GM04503 (cell line): ENCODE results near the gene OR8D1.

Experiments used
- DNase-seq: peaks from one replicate; pipeline ENCODE4 v3.0.0-alpha.2; 2012; ENCODE audit warnings: low read depth

The OR8D1 gene

DNA sequence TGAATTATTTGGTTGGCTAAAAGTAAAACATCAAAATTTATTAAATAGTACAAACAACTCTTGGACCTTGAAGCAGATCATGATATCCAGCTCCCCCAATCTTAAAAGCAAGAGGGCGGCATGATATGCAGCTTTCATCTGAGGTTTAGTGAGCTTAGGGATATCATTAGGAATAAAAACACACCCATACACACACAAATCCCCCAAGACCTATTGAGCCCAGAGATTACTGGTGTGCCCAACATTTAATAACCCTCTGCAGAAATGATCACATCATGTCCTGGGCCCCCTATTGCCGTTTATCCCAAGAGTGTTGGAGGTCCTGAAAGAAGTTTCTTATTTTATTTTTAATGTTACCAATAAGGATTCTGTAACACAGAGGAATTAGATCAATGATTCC, at the start of gene OR8D1:
TSS of gene OR8D1 (minus strand) at position 101 of the 400 bp plus-strand sequence. CDS start 3,183 bp downstream, outside the sequence.
- no peak for DNase-seq

DNA sequence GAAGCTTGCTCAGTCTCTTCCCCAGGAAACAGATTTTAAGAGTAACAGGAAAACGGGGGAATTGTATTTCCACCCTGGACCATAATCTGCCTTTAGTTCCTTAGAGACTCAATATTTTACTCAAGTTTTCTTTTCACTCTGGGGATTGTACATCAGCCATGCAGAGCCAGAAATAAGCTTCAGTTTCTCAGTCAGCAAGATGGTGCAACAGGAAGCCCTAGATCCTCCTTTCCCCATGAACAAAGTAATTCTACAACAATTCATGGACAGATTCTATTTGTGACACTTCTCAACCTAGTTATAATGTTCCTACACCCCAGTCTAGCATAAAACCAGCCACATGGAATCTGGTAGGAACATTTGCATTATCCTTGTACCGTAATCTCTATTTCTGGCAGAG, 45.8 kb upstream of the OR8D1 start:
- DNase-seq = no peak

DNA sequence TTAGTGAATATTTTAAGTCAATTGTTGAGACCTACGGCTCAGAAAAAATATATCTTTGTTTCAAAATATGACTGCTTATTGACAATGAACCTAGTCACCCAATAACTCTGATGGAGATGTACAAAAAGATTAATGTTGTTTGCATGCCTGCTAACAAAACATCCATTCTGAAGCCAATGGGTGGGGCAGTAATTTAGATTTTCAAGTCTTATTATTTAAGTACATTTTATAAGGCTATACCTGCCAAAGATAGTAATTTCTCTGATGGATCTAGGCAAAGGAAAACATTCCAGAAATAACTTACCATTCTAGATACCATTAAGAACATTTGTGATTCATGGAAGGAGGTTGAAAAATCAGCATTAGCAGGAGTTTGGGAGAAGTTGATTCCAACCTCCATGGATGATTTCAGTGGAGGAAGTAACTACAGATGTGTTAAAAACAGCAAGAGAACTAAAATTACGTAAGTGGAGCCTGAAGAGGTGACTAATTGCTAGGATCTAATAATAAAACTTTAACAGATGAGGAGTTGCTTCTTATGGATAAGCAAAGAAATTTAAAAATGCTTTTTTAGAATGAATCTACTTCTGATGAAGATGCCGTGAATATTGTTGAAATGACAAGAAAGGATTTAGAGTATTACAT, 32.7 kb upstream of the OR8D1 start:
- DNase-seq = no peak

DNA sequence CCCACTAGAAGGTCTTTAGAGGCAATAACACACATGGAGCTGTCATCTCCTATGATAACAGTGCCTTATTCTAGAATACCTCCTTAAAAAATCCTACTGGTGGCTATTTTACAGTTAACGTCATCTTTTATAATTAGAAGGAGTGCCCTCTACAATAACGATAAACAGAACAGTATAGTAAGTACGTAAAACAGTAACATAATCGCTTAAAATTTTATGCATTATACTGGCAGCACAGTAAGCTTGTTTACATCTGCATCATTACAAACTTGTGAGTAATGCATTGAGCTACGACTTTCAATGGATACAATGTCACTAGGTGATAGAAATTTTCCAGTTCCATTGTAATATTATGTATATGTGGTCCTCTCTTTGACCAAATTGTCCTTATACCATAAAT, 30.6 kb upstream of the OR8D1 start:
- no peak for DNase-seq

DNA sequence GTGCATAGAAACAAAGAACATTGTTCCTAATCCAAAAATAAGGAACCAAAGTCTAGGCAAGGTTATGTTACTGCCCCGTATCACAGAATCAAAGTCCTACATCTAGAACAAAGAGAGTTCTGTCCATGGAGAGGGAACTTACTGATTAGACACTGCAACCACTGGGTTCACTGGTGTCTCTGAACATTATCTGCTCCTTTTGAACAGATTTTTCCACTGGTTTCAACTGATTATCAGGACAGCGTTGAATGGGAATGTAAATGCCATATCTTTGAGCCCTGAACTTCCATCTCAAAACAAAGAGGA, 26.3 kb upstream of the OR8D1 start:
- DNase-seq = no peak

DNA sequence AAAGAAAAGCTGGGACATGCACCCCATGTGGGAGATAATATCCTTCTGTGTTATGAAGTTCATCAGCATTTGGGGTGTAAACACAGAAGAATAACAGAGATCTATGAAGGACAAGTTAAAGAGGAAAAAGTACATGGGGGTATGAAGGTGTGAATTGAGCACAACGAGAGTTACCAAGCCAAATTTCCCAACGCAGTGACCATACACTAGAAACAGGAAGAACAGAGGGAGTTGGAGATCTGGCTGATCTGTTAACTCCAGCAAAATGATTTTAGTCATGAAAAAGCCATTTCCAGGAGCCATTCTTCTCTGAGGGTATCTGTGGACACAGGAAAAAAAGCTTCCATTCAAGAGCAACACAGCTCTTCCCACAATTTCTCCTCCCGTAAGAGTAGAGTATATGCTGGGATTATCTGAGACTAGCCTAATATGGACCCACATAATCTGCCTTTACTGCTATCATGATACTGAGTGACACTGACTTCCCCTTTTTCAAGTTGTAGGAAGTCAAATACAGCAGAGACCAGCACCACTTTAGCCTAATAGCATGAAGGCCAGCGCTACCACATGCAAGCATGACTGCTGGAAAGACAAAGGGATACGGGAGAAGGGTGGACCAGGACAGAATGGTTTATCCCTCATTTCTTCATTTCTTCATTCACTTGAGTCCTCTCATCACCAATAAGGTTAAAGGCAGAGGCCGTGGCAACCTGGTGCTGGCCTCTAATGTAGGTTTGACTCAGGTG, 25.8 kb upstream of the OR8D1 start:
- no peak for DNase-seq

DNA sequence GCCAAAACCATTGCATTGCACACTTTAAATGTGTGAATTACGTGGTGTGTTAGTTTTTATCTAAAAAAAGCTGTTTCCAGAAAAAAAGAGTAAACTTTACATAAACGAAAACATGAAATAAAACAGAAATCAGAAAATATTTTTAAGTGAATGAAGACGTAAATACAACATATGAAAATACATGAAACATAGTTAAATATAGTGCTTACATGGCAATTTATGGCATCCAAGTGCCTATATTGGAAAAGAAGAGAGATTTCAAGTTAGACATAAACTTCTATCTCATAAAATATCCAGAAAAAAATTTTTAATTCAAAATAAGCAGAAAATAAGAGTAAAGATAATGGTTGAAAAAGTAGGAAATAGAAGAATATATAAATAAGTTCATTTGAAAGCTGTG, 18.1 kb upstream of the OR8D1 start:
- DNase-seq = no peak

DNA sequence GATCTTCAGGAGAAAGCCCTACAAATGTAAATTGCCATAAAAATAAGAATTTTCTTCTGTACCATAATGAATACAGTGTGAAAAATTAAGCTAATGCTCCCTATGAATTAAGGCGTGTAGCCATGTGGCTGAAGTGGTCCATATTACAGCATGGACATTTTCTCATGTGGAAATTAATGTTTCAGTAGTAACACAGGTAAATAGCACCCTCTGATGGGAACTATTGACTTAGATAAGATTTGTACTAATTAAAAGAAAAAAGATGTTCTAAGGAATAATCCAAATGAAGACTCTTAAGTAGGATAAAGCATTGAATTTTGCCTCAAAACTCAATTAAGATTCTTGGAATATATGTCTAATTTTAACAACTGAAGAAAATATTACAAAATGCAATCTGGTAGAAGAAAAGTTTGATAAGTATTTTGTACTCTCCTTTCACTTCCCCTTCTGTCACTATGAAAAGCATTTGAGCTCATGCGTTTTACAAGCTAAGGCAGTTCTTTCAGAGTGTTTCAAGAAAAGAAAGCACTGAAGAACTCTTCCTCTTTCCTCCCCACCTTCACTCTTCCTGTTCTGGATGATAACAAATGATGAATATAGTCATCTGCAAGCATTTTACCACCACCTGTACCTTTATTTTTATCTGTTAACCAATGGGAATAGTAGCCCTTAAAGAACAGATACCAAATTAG, 16.2 kb upstream of the OR8D1 start:
- DNase-seq = no peak

DNA sequence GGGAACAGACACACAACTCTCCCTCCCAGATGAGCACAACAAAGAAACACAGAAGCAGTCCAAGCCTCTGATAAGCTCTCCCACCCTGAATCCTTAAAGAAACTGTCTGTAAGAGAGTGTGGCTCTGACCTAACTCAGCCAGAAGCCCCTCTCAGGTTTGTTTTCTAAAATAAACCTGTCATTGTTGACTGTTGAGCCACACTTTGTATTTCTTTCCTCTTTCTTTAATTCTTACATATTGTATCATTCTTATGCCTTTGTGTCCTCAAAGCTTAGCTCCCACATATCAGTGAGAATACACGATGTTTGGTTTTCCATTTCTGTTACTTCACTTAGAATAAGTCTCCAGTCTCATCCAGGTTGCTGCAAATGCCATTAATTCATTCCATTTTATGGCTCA, 14.0 kb upstream of the OR8D1 start:
- no peak for DNase-seq

DNA sequence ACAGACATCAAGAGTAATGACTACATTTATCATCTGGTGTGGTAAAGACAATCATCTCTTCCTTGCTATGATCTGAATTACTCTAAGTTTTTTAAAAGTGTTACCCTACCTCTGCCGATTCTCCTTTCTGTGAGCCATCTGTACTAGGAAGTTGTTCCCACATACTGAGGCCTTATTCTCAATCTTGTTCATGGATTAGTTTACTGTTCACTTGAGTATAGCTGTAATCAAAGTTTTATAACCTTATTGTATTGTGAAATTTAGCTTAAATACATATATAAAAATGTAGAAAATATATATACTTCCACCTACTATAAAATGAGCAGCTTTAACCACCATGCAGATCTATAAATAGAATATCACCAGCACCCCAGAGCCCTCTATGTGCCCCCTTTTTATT, 8.6 kb upstream of the OR8D1 start:
- no peak for DNase-seq

DNA sequence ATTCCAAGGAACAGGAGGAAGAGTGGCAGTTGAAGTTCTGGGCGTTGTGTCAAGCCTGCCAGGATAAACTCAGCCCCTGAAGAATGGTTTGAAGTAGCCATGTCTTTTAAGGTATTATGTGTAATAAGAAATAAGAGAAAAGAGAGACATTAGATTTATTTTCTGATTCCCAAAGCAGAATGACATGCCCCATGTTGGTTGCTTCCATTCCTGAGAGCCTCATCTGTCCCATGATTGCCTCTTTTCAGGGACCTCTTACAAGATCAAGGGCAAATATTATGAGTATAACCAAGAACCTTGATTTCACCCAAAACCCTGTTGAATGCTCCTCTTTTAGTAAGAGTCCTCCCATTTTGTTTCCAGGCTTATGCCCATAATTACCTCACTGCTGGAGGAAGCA, 6.3 kb upstream of the OR8D1 start, which contains the start of gene OR8D2:
TSS of gene OR8D2 (minus strand) at position 101 of the 400 bp plus-strand sequence. CDS start at position 101, 0 bp downstream.
- DNase-seq = no peak

DNA sequence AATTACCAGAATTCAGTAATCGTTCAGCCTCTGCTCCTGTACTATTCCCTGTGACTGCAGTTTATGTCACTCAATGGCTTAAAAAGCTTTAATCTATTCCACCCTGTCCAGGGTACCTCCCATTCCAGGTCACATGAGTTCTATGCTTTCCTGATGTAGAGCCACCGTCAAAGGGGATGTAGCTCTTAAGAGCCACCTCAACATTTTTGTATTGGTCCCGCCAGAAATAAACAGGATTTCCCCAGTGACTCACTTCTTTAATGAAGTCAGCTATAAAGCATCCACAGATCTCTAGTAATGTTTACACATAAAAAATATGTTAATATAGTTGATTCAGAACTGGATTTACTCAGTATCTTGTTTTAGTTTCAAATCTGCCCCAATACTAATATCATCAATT, 1.3 kb upstream of the OR8D1 start:
- no peak for DNase-seq

DNA sequence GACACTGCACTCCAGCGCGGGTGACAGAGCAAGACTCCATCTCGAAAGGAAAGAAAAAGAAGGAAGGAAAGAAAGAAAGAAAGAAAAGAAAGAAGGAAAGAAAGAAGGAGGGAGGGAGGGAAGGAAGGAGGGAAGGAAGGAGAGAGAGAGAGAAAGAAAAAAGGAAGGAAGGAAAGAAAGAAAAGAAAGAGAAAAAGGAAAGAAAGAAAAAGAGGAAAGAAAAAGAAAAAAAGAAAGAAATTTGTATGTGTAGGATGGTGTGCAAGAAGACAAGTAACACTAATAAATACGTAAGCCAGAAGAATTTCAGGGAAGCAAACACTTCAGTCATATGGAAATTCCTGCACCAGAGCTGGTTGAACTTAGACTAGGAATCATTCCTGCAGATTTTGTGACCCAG, 618 bp downstream of the OR8D1 start:
- DNase-seq = no peak

DNA sequence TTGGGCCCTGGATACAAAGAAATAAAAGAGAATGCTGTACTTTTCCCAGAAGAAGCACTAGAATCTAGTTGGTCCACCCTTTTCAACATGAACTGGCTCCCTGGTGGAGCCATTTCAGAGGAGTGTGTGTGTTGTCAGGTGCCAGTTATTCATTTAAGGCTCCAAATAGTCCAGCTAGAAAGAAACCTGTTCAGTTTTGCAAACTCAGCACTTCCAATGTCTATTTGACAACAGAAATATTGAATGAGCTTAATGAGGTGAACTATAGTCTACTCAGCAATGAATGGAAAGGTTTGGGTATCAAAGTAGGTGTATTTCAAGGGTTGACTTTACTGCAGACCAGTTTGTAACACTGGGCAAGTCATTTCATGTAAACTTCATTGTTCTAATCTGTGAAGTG, 2.1 kb downstream of the OR8D1 start:
- no peak for DNase-seq

DNA sequence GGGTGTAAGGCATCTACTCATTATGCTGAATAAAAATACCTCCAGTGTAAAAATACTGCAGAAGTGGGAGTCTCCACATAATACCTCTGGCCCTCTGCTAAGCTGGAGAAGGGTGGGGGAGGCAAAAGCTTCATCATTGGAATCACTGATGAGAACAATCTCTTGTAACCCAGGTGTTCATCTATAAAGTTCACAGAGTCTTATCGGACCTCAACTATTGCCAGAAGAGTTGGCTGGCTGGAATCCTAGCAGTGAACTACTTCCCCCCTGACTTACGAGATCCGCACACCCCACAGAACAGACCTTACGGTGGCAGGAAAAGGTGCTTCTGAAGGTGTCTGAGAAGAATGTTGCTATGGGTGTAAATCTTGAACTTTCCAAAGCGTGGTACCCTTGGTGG, 2.5 kb downstream of the OR8D1 start:
- DNase-seq = no peak

DNA sequence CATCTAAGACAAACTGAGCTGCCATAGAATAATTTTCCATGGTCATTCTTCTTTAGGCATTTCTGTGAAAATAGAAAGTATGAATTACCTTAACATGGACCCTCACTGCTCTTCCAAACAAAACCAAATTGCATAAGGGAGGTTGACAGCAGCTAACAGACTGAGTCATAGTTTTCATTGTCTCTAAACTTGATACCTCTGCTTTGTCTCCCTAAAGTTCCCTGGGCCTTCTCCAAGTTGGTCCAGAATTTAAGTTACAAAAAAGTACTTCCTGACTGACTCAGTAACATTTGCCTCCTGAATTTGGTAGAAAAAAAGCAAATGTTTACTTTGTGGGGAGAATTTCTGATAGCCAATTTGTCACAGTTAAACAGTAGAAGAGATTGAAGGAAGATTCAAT, 3.0 kb downstream of the OR8D1 start:
- DNase-seq = no peak

DNA sequence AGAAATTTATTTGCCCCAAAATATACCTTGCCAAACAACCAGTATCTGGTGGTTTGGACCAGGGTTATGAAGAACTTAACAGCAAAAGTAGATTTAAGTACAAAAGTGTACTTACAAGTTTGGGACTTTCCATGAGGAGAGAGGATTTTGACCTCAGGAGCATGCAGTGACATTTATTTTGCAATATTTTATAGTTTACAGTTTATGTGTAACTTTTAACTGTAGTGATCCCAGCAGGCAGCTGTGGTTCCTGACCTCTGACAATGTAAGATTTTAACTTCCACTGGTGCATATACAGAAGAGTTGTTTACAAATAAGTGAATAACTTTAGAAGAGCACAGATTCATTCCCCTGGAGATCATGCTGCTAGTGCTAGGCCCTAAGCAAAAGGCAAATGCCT, 6.7 kb downstream of the OR8D1 start:
- DNase-seq = no peak

DNA sequence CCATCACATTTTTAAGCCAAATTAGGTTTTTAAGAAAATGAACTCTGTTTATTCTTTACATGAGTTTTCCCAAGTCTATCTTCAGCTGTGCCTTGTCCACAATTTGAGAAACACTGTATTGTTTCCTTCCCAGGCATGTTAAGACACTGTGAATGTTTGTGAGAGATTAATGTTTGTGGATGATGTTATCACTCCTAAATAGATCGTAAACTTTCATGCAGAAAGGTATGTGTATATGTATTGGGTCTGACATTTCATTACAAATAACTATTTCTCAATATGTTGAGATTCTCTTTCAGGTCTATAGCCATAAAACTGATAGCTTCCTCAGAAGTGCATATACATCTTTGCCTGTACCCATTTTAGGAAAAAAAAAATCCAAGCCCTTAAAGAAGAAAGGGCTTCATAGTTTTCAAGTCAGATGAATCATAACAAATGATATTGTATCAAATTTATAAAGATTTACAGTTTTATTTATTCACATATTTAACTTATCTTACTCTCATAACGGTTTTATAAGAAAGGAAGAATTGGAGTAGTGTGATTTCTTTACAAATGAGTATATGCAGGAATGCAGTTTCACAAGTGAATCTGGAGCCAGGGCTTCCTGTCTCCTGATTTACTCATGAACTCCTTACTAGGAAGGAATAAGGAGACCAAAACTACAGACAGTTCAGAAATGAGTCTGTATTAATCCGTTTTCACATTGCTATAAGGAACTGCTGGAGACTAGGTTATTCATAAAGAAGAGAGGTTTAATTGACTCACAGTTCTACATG, 11.2 kb downstream of the OR8D1 start:
- no peak for DNase-seq

DNA sequence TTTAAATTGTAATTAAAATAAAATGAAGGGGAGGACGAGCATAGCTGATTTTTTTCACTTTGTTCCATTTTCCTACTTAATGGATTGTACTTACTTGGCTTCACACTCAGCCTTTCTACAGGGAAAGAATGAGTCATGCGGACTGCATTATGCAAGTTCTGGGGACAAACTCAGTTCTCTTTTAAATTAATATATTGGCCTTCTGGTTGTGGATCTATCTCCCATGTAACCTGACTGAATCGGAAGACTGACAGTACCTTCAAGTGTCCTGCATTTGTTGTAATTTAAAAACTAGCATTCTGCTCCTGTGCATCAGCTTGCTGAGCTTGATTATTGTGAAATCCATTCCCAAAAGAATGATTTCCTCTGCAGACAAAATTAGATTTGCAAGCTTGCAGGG, 12.2 kb downstream of the OR8D1 start:
- DNase-seq = no peak

DNA sequence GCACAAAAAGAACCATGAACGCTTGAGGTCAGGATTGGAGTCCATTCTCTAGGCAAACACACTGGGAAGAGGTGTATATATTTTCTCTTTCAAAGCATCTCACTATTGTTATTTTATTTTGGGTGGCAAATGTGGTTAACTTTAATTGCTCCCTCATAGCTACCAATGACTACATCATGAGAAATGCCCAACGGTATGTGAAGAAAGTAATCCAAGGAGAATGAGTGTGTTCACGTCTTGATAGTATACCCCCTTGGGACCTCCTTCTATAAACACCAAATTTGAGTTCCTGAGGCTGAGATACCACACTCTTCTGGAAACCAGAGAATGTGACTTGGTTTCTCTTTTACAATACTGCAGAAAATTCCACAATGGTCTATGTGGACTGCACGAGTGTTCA, 15.8 kb downstream of the OR8D1 start:
- peak; percentile 34 for DNase-seq

DNA sequence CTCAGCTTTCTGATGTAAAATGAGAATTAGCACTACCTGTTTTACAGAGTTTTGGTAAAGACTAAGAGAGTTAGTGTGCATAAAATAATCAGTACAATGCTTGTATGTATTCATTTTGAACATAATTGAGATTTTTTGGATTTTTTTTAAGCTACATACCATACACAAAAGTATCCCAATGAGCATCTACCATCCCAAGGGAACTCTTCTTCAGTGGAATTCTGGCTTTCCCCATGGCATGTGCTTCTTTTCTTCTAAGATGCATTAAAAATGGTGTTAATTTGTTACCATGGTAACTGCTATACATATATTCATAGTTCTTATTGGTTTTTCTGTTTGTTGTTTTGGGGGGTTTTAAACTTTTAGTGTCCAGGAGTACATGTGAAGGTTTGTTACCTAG, 17.7 kb downstream of the OR8D1 start:
- no peak for DNase-seq

DNA sequence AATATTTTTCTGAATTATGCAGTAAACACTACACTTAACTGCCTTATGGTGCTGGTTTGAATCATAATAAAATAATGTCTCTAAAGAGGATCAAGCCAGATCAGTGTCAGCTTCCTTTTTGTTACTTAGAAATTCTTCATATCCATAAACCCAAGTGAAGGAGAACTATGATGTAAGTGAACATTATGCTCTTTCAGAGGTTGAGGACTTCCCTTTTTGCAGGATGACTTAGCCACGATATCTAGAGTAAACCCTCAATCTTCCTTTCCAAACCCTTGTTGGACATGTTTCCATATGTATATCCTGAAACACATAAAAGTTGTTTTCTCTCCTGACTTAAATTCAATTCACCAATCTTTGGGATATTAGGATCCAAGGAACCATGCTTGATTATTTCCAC, 19.1 kb downstream of the OR8D1 start:
- no peak for DNase-seq
